Gastrocnemius medialis (tissue), 4 donors: Measurements from ENCODE around the gene TECR. TPM values are rescaled to one million over a fixed set of nuclear protein-coding genes. Genes with fewer than 3 reads are reported as not detected.
A peak's percentile ranks its signal among the peaks of the same experiment; 100 is the strongest.

Experiments used
- ATAC-seq, 2 donors: fragments of 150-250 bp; one replicate each; pipeline ENCODE4 v1.9.1; 2016
- DNase-seq, 2 donors: peaks; one replicate each; pipeline ENCODE4 v3.0.0-alpha.2; 2019
- H3K27ac ChIP-seq, 4 donors: fragments of 200-600 bp; sonication (generic); 1 replicate in 1 of 4; 2 replicates in 3 of 4; pipeline ENCODE4 v1.5.1; 2016 to 2018; ENCODE audit warnings: mild to moderate bottlenecking in 2 of 4, moderate library complexity in 1 of 4
- H3K27me3 ChIP-seq, 3 donors: fragments of 200-600 bp; sonication (generic) in 2 of 3; 1 replicate in 1 of 3; 2 replicates in 2 of 3; pipeline versions ENCODE4 v1.5.1 to v1.6.0; 2016 to 2019; ENCODE audit warnings: mild to moderate bottlenecking in 1 of 3, moderate library complexity in 1 of 3
- H3K36me3 ChIP-seq, 2 donors: fragments of 200-600 bp; sonication (generic) in 1 of 2; one replicate each; pipeline ENCODE4 v1.5.1; 2017 to 2018
- H3K4me1 ChIP-seq, 2 donors: fragments of 200-600 bp; sonication (generic) in 1 of 2; one replicate each; pipeline ENCODE4 v1.5.1; 2016 to 2017; ENCODE audit warnings: mild to moderate bottlenecking in 2 of 2
- H3K4me3 ChIP-seq, 4 donors: fragments of 200-600 bp; sonication (generic) in 3 of 4; 1 replicate in 1 of 4; 2 replicates in 3 of 4; pipeline ENCODE4 v1.5.1; 2016 to 2019; ENCODE audit warnings: mild to moderate bottlenecking in 2 of 4
- H3K9me3 ChIP-seq, 3 donors: fragments of 200-600 bp; sonication (generic) in 2 of 3; 1 replicate in 1 of 3; 2 replicates in 2 of 3; pipeline ENCODE4 v1.5.1; 2016 to 2019
- POLR2A ChIP-seq, 2 donors: fragments of 450-650 bp; IDR thresholded peaks; one replicate each; pipeline ENCODE4 v1.6.1; 2017; ENCODE audit warnings: antibody characterized with exemption in 2 of 2, mild to moderate bottlenecking in 2 of 2, moderate library complexity in 2 of 2
- in situ Hi-C, 4 donors: fragments of 200-750 bp; cut with MboI; loops; one replicate each; pipeline versions ENCODE4 v1.15.0 to v1.8.0; 2017; ENCODE audit warnings: low sequenced_read_pairs in 4 of 4
- intact Hi-C: fragments of 100-400 bp; cut with DNase I; formaldehyde crosslinking; loops from one replicate; pipeline ENCODE4 v1.15.1; 2023; ENCODE audit warnings: low total_unique reads
- total RNA-seq, 4 donors: library from RNA; depleted of rRNA; stranded (reverse); fragments of >200 nt; gene quantifications; one replicate each; pipeline versions ENCODE4 v1.1.0 to v1.2.3, GENCODE V29; 2016
- TF ChIP-seq, protein P1 (sequence below), 5 experiments: fragments of 450-650 bp in 3 of 5; fragments of 200-600 bp in 2 of 5; sonication (generic) in 2 of 5; IDR thresholded peaks in 4 of 5; conservative IDR thresholded peaks in 1 of 5; 1 replicate in 4 of 5; 2 replicates in 1 of 5; pipeline ENCODE4 v1.5.1; 2016 to 2019; ENCODE audit warnings: antibody characterized with exemption in 5 of 5, mild to moderate bottlenecking in 3 of 5, moderate library complexity in 3 of 5

Gene TECR
- total RNA-seq, 4 donors from 2014 or later, result 56.2 to 155 (median 113) TPM

DNA sequence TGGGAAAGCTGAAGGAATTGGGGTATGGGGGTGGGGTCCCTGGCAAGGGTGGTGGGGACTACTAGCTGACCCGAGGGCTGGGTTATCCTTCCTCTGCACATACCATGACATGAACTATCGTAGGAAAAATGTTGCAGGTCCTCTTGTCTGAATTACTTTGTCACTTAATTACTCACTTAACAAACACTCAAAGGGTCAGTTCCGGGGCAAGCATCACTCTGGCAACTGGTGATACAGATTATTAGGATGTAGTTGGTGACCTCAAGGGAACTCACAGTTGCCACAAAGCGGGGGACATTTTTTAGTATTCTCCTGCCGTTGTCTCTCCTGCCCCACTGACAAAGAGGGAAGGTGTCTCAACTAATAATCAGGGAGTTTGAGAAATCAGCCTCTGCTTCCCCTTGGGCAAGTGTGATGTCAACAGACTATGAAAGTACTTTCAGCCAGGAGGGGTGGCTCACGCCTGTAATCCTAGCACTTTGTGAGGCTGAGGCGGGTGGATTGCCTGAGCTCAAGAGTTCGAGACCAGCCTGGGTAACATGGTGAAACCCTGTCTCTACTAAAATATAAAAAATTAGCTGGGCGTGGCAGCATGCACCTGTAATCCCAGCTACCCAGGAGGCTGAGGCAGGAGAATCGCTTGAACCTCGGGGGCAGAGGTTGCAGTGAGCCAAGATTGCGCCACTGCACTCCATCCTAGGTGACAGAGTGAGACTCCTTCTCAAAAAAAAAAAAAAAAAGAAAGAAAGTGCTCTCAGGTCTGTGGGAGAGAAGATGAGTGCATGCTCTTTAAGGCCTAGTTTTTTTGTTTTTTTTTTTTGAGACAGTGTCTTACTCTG lies 21.5 kb upstream of the TECR start:
- ATAC-seq, result no peak
- Histone ChIP-seq H3K27ac (no peak overlapping the region), H3K27me3 (no peaks in the 10 kb centered on the region), H3K9me3 (no peaks in the 10 kb centered on the region), H3K4me1 (peaks cover 8 to 13% of the 10 kb centered on the region in 2 donors), H3K36me3 (no peaks in the 10 kb centered on the region), H3K4me3 (no peak overlapping the region)
- TF ChIP-seq POLR2A (IDR thresholded peaks at IDR 0.05), result no peak
- TF ChIP-seq, protein P1, sequence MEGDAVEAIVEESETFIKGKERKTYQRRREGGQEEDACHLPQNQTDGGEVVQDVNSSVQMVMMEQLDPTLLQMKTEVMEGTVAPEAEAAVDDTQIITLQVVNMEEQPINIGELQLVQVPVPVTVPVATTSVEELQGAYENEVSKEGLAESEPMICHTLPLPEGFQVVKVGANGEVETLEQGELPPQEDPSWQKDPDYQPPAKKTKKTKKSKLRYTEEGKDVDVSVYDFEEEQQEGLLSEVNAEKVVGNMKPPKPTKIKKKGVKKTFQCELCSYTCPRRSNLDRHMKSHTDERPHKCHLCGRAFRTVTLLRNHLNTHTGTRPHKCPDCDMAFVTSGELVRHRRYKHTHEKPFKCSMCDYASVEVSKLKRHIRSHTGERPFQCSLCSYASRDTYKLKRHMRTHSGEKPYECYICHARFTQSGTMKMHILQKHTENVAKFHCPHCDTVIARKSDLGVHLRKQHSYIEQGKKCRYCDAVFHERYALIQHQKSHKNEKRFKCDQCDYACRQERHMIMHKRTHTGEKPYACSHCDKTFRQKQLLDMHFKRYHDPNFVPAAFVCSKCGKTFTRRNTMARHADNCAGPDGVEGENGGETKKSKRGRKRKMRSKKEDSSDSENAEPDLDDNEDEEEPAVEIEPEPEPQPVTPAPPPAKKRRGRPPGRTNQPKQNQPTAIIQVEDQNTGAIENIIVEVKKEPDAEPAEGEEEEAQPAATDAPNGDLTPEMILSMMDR (IDR thresholded peaks at IDR 0.05 in 4 of 5, conservative IDR thresholded peaks at IDR 0.05 in 1 of 5), result no peak
- intact Hi-C loops (no loop called here), in situ Hi-C loops (no loop called here)
- no peak for DNase-seq

DNA sequence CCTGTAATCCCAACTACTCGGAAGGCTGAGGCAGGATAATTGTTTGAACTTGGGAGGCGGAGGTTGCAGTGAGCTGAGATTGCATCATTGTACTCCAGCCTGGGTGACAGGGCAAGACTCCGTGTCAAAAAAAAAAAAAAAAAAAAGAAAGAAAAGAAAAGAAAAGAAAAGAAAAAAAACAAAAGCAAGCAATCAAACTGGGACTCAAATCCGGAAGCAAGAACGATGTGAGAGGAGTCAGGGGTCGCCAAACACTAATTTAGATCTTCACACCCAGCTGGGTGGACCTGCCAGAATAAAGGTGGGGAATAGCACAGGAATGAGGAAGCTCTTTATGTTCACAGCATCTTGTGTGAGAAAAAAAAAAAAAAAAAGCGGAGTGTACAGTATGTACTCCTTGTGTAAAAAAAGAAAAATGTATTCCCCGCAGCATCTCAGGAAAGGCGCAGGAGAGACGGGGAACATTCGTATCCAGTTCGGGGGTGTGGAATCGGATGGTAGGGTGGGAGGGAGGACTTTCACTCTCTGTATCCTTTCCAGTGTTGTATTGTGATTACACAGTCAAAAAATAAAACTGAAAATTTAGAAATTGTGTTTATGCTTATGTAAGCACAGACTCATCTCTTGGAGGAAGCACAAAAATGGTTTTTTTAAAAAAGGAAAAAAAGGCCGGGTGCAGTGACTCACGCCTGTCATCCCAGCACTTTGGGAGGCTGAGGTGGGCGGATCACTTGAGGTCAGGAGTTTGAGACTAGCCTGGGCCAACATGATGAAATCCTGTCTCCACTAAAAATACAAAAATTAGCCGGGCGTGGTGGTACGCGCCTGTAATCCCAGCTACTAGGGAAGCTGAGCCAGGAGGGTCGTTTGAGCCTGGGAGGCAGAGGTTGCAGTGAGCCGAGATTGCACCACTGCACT lies 18.8 kb upstream of the TECR start:
- DNase-seq, result peak in 1 of 2 donors; percentile 71
- peak; percentile 69 to 76 for ATAC-seq
- TF ChIP-seq POLR2A (IDR thresholded peaks at IDR 0.05), result peak in 1 of 2 donors; percentile 6
- TF ChIP-seq, protein P1 (IDR thresholded peaks at IDR 0.05 in 4 of 5, conservative IDR thresholded peaks at IDR 0.05 in 1 of 5), result no peak
- in situ Hi-C loops (loop anchor here in 1 of 4 donors (10.0 kb wide), 1 partner anchor 54 kb away; no protein-coding TSS in a partner anchor), intact Hi-C loops (no loop called here)
- Histone ChIP-seq H3K36me3 (peaks cover 0 to 12% of the 10 kb centered on the region in 2 donors), H3K9me3 (no peaks in the 10 kb centered on the region), H3K27ac (peak overlapping the region; percentile 57 to 70 (median 58)), H3K27me3 (no peaks in the 10 kb centered on the region), H3K4me1 (peaks cover 18 to 20% of the 10 kb centered on the region in 2 donors), H3K4me3 (peak overlapping the region in 3 of 4 donors; percentile 15 to 32 (median 17))

DNA sequence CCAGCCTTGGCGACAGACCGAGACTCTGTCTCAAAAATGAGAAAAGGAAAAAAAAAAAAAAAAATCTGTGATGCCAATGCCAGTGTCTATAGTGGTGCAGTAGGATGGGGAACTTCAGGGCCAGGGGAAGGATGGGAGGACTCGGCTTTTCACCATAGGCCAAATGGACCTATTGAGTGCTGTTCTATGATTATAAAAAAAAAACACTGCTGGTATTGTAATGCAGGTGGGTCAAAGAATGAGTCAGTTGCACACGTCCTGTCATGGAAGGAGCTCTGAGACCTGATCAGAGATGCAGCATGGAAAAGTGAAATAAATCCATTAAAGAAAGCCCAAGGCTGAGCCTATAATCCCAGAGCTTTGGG lies 18.2 kb upstream of the TECR start:
- TF ChIP-seq, protein P1 (IDR thresholded peaks at IDR 0.05 in 4 of 5, conservative IDR thresholded peaks at IDR 0.05 in 1 of 5), result no peak
- no peak for TF ChIP-seq POLR2A (IDR thresholded peaks at IDR 0.05)
- ATAC-seq (no peak), DNase-seq (no peak)
- peak overlapping the region; percentile 45 to 70 (median 58) for H3K27ac ChIP-seq
- peaks cover 24 to 27% of the 10 kb centered on the region in 2 donors for H3K4me1 ChIP-seq
- in situ Hi-C loops, result loop anchor here in 1 of 4 donors (10.0 kb wide), 1 partner anchor 54 kb away; no protein-coding TSS in a partner anchor
- peaks cover 0 to 18% of the 10 kb centered on the region in 2 donors for H3K36me3 ChIP-seq
- no peaks in the 10 kb centered on the region for H3K9me3 ChIP-seq
- intact Hi-C loops, result no loop called here
- H3K27me3 ChIP-seq, result no peaks in the 10 kb centered on the region
- no peak overlapping the region for H3K4me3 ChIP-seq

DNA sequence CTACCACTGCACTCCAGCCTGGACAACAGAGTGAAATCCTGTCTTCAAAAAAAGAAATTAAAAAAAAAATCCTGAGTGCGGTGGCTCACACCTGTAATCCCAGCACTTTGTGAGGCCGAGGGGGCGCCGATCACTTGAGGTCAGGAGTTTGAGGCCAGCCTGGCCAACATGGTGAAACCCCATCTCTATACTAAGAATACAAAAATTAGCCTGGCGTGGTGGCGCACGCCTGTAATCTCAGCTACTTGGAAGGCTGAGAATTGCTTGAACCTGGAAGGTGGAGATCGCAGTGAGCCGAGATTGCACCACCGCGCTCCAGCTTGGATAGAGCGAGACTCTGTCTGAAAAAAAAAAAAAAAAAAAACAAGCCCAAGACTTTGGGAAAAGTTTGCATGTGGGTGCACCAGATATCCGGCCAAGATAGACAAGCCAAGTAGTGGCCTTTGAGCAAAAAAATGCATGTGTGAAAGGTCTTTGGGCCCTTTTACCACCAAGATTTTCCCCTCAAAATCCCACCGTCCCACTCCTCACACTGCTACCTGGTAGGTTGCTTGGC lies 16.9 kb upstream of the TECR start:
- no peak overlapping the region for H3K4me3 ChIP-seq
- in situ Hi-C loops (loop anchor here in 1 of 4 donors (10.0 kb wide), 1 partner anchor 52 kb away; no protein-coding TSS in a partner anchor), intact Hi-C loops (no loop called here)
- peaks cover 0 to 22% of the 10 kb centered on the region in 2 donors for H3K36me3 ChIP-seq
- ATAC-seq (no peak), DNase-seq (no peak)
- no peaks in the 10 kb centered on the region for H3K9me3 ChIP-seq
- no peak for TF ChIP-seq POLR2A (IDR thresholded peaks at IDR 0.05)
- TF ChIP-seq, protein P1 (IDR thresholded peaks at IDR 0.05 in 4 of 5, conservative IDR thresholded peaks at IDR 0.05 in 1 of 5), result no peak
- no peaks in the 10 kb centered on the region for H3K27me3 ChIP-seq
- H3K4me1 ChIP-seq, result peaks cover 34 to 35% of the 10 kb centered on the region in 2 donors
- peak overlapping the region in 1 of 4 donors; percentile 48 for H3K27ac ChIP-seq
